ENCODE data around the gene EIF2S2.

DNA sequence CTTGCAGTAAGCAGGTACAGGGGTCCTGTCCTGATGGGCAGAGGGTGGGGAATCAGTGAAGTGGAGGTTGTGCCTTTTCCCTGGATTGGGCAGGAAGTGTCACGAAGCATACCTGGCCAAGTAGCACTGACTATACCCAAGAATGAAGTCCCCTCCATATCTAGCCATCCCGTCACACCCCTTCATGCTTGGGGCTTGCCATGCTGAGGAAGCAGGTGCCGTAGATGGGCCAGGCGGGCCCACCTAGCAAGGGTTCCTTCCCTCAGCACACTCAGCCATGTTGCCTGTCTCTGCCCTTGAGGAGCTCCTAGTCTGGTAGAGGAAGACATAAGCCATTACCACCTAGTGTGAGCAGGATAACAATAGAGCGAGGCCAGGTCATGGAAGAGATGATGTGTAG lies 33.5 kb downstream of the EIF2S2 start:
- TF ChIP-seq, protein P1, sequence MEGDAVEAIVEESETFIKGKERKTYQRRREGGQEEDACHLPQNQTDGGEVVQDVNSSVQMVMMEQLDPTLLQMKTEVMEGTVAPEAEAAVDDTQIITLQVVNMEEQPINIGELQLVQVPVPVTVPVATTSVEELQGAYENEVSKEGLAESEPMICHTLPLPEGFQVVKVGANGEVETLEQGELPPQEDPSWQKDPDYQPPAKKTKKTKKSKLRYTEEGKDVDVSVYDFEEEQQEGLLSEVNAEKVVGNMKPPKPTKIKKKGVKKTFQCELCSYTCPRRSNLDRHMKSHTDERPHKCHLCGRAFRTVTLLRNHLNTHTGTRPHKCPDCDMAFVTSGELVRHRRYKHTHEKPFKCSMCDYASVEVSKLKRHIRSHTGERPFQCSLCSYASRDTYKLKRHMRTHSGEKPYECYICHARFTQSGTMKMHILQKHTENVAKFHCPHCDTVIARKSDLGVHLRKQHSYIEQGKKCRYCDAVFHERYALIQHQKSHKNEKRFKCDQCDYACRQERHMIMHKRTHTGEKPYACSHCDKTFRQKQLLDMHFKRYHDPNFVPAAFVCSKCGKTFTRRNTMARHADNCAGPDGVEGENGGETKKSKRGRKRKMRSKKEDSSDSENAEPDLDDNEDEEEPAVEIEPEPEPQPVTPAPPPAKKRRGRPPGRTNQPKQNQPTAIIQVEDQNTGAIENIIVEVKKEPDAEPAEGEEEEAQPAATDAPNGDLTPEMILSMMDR (IDR thresholded peaks at IDR 0.05), result no peak
- TF ChIP-seq POLR2A (IDR thresholded peaks at IDR 0.05), result no peak

Data from body of pancreas (tissue), 4 donors.